Measurements from ENCODE around the gene ZSWIM9.

GRCh38 chr19:48170817-48171347 lies 402 bp downstream of the ZSWIM9 start:
- TF ChIP-seq CTCF (IDR thresholded peaks at IDR 0.05 in 8 of 11, conservative IDR thresholded peaks at IDR 0.05 in 3 of 11) (no peak), POLR2AphosphoS5 (IDR thresholded peaks at IDR 0.05) (no peak), POLR2A (IDR thresholded peaks at IDR 0.05) (no peak)
